Epithelial cell of proximal tubule (primary cell): ENCODE results near the gene ELMOD3. TPM values are rescaled to one million over a fixed set of nuclear protein-coding genes. Genes with fewer than 3 reads are reported as not detected.

Experiments
- DNase-seq: peaks from one replicate; pipeline ENCODE4 v3.0.0-alpha.2; 2011; ENCODE audit warnings: low read depth
- H3K4me3 ChIP-seq: 2 replicates; pipeline ENCODE4 v1.5.1; 2011; ENCODE audit warnings: low read depth, mild to moderate bottlenecking, low read length
- CTCF ChIP-seq: conservative IDR thresholded peaks from 2 replicates; pipeline ENCODE4 v1.5.1; 2012; ENCODE audit warnings: low read depth, mild to moderate bottlenecking, low read length
- total RNA-seq: library from RNA; depleted of rRNA; stranded (reverse); fragments of >200 nt; gene quantifications from 2 replicates; pipeline ENCODE4 v1.2.3, GENCODE V29; 2015

The ELMOD3 gene
- total RNA-seq, 1 donor from 2014 or later, result 9.5 TPM

- DNase-seq, result no peak
- H3K4me3 ChIP-seq, result no peak overlapping the region
- TF ChIP-seq CTCF, result no peak
These were observed 12.6 kb downstream of the ELMOD3 start for GRCh38 chr2:85367180-85367579.

DNA sequence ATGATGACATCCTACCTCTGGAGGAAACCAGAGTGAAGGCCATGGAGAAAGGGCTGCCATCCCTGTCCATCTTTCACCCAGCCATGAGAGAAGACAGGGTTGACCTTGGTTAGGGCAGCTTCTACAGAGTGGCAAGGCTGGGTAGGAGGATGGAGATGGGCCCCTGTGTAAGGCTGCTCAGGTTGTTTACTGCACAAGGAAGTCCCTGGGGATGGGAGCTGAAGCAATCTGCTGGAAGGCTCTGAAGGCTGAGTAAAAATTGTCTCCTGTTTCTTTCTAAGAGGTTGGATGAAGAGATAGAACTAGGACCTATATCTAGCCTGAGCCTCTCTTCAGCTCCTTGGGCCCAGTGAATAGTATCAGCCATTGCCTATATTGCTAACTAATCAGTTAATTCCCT lies 14.4 kb downstream of the ELMOD3 start:
- TF ChIP-seq CTCF, result no peak
- DNase-seq, result no peak
- H3K4me3 ChIP-seq, result no peak overlapping the region

GRCh38 chr2:85369500-85369899 lies 14.9 kb downstream of the ELMOD3 start:
- no peak for DNase-seq
- no peak overlapping the region for H3K4me3 ChIP-seq
- TF ChIP-seq CTCF, result no peak

DNA sequence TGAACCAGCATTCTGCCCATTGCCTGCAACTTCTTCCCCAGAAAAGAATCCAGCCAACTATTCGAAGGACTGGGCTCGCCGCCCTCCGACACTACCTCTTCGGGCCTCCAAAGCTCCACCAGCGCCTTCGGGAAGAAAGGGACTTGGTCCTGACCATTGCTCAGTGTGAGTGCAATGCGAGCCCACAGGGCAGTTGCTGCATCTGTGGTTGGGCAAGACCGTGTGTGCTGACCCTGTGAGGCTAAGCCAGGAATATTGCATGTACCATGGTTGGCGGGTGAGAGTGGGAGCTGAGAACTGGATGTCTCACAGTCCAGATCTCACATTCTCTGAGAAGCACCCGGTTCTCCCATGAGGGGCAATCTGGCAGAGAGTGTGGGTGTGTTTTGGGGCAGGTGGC lies 16.5 kb downstream of the ELMOD3 start:
- TF ChIP-seq CTCF, result no peak
- no peak for DNase-seq
- no peak overlapping the region for H3K4me3 ChIP-seq

GRCh38 chr2:85376291-85377065 lies 21.9 kb downstream of the ELMOD3 start:
- TF ChIP-seq CTCF, result no peak
- H3K4me3 ChIP-seq, result no peak overlapping the region
- DNase-seq, result no peak

GRCh38 chr2:85377083-85377482 lies 22.5 kb downstream of the ELMOD3 start:
- no peak overlapping the region for H3K4me3 ChIP-seq
- no peak for DNase-seq
- TF ChIP-seq CTCF, result no peak

DNA sequence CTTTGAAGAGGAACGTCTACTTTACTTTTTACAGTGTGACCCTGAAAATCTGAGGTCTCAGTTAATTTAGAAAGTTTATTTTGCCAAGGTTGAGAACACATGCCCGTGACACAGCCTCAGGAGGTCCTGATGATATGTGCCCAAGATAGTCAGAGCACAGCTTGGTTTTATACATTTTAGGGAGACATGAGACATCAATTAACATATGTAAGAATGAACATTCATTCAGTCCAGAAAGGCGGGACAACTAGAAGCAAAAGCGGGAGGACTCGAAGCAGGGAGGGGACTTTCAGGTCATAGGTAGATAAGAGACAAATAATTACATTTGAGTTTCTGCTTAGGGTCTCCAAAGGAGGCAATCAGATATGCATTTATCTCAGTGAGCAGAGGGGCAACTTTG lies 23.7 kb downstream of the ELMOD3 start:
- no peak for DNase-seq
- no peak for TF ChIP-seq CTCF
- H3K4me3 ChIP-seq, result no peak overlapping the region
